Mesodermal cell (in vitro differentiated cells): ENCODE measurements around the gene CNPY4.

Experiments used
- H3K27ac ChIP-seq: 2 replicates; pipeline ENCODE4 v1.7.0; 2013; ENCODE audit warnings: mild to moderate bottlenecking, low read depth, low read length, moderate library complexity; ENCODE audit not compliant: severe bottlenecking
- H3K36me3 ChIP-seq: 2 replicates; pipeline ENCODE4 v1.7.1; 2013; ENCODE audit warnings: mild to moderate bottlenecking, low read length, moderate library complexity; ENCODE audit not compliant: control insufficient read depth, insufficient read depth
- H3K4me1 ChIP-seq: one replicate; pipeline ENCODE4 v1.7.1; 2013; ENCODE audit warnings: mild to moderate bottlenecking, low read length; ENCODE audit not compliant: insufficient read depth, control insufficient read depth, poor library complexity, severe bottlenecking
- H3K4me3 ChIP-seq: 2 replicates; pipeline ENCODE4 v1.7.0; 2013; ENCODE audit warnings: low read length, control low read depth, mild to moderate bottlenecking; ENCODE audit not compliant: insufficient read depth, poor library complexity, severe bottlenecking; ENCODE audit errors: extremely low read depth
- H3K9me3 ChIP-seq: 2 replicates; pipeline ENCODE4 v1.7.1; 2013; ENCODE audit warnings: mild to moderate bottlenecking, low read length, moderate library complexity; ENCODE audit not compliant: control insufficient read depth
- WGBS, 2 experiments: methylation state at CpG; one replicate each; pipeline ENCODE4 v1.1.5; 2013; ENCODE audit warnings: missing lambda C conversion rate in 2 of 2; ENCODE audit not compliant: insufficient coverage in 2 of 2; 5-methylcytosine and 5-hydroxymethylcytosine counted together

The CNPY4 gene

DNA sequence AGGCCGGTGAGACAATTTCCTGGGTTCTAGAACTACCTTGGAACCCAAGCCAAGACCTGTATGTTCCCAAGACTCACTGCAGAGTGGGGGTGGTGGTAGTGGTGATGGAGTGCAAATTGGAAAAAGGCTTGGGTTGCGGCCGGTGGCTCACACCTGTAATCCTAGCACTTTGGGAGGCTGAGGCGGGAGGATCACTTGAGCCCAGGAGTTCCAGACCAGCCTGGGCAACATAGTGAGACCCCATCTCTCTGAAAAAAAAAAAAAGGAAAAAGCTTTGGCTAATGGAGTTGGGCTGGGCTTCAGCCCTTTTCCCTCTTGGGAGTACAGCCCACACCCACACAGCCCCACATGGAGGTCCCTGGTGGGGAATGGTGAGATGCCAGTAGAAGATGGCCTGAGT, 13.9 kb upstream of the CNPY4 start:
- Histone ChIP-seq H3K4me1 (peaks cover 16% of the 10 kb centered on the region), H3K36me3 (peaks cover 67% of the 10 kb centered on the region), H3K9me3 (no peaks in the 10 kb centered on the region), H3K27ac (no peak overlapping the region), H3K4me3 (no peak overlapping the region)
- WGBS, 2 experiments: 98 to 100% methylated on average over 3 to 4 of the region's 4 CpGs

GRCh38 chr7:100106633-100107032, 12.8 kb upstream of the CNPY4 start:
- 92 to 97% methylated on average over 16 of the region's 17 CpGs for WGBS, 2 experiments
- Histone ChIP-seq H3K4me1 (peaks cover 16% of the 10 kb centered on the region), H3K9me3 (no peaks in the 10 kb centered on the region), H3K36me3 (peaks cover 78% of the 10 kb centered on the region), H3K27ac (no peak overlapping the region), H3K4me3 (no peak overlapping the region)

- WGBS, 2 experiments: 93 to 96% methylated on average over 19 to 21 of the region's 25 CpGs
- H3K36me3 ChIP-seq: peaks cover 84% of the 10 kb centered on the region
- no peak overlapping the region for H3K27ac ChIP-seq
- H3K4me3 ChIP-seq: no peak overlapping the region
- H3K9me3 ChIP-seq: no peaks in the 10 kb centered on the region
- H3K4me1 ChIP-seq: peaks cover 16% of the 10 kb centered on the region
Measured at GRCh38 chr7:100107125-100107737, 12.2 kb upstream of the CNPY4 start.

DNA sequence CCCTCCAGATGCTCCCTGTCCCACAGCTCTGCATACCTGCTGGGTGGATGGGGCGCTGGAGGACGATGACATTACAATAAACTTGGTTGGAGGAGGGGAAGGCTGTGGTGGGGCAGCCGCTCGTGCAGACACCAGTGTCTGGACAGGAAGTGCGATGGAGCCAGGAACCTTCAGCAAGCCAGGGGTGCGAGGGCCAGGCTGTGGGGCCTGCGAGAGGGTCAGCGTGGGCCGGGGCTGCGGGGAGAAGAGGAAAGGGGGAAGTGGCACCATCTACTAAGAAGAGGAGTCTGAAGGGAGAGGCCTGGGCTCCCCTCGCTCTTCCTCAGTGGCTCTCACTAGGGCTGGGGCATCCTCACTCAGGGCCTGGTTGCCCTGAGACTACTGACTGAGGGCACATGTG, 11.5 kb upstream of the CNPY4 start:
- Histone ChIP-seq H3K4me3 (no peak overlapping the region), H3K36me3 (peaks cover 87% of the 10 kb centered on the region), H3K9me3 (no peaks in the 10 kb centered on the region), H3K27ac (no peak overlapping the region), H3K4me1 (peaks cover 13% of the 10 kb centered on the region)
- WGBS, 2 experiments: 92 to 93% methylated on average over 10 to 11 of the region's 11 CpGs

- H3K4me3 ChIP-seq: no peak overlapping the region
- peaks cover 8% of the 10 kb centered on the region for H3K4me1 ChIP-seq
- 87 to 89% methylated on average over 11 of the region's 12 CpGs for WGBS, 2 experiments
- no peaks in the 10 kb centered on the region for H3K9me3 ChIP-seq
- H3K27ac ChIP-seq: no peak overlapping the region
- H3K36me3 ChIP-seq: peaks cover 87% of the 10 kb centered on the region
Measured at GRCh38 chr7:100109521-100110163, 9.8 kb upstream of the CNPY4 start.

DNA sequence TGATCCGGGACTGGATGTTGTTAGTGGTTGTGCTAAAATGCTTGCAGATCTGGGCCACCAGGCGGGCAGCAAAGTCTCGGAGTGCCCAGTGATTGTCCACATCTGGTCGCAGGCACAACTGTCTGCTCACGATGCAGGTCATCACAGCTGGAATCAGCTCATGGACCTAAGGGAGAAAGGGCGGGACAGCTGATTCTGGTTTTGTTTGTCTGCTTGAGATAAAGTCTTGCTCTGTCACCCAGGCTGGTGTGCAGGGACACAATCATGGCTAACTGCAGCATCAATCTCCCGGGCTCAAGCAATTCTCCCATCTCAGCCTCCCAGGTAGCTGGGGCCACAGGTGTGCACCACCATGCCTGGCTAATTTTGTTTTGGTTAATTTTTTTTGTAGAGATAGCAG, 8.3 kb upstream of the CNPY4 start:
- no peak overlapping the region for H3K4me3 ChIP-seq
- peaks cover 8% of the 10 kb centered on the region for H3K4me1 ChIP-seq
- H3K27ac ChIP-seq: no peak overlapping the region
- no peaks in the 10 kb centered on the region for H3K9me3 ChIP-seq
- H3K36me3 ChIP-seq: peaks cover 83% of the 10 kb centered on the region
- 95 to 96% methylated on average over 6 of the region's 7 CpGs for WGBS, 2 experiments

DNA sequence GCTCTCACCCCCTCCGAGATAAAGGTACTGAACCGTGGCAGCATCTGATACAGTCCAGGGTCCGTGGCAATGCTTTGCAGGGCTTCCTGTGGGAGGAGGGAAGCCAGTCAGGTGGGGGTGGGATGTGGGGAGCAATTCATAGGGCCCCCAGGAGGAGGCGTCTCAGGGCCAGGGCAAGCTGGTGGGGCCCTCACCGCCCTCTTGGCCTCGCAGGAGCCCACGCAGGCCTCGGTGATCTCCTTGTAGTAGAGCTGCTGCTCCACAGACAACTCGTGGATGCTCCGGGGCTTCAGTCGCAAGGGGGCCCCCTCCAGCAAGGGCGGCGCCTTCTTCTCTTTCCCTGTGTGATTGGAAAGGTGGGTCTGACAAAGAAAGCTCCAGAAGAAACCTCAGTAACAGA, 7.5 kb upstream of the CNPY4 start:
- WGBS, 2 experiments: 88 to 90% methylated on average over 5 to 10 of the region's 13 CpGs
- peaks cover 8% of the 10 kb centered on the region for H3K4me1 ChIP-seq
- H3K36me3 ChIP-seq: peaks cover 86% of the 10 kb centered on the region
- no peak overlapping the region for H3K4me3 ChIP-seq
- H3K27ac ChIP-seq: no peak overlapping the region
- H3K9me3 ChIP-seq: no peaks in the 10 kb centered on the region

DNA sequence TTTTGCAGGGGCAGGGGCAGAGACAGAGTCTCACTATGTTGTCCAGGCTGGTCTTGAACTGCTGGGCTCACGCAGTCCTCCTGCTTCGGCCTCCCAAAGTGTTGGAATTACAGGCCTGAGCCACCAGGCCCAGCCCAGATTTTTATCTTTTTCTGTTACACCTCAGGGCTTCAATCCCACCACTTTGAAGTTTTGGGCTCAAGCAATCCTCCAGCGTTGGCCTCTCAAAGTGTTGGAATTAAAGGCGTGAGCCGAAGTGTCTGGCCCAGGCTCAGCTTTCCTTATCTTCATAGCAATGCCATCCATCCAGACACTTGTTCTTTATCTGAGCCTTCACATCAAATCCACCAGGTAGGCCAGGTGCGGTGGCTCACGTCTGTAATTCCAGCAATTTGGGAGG, 4.4 kb upstream of the CNPY4 start:
- WGBS, 2 experiments: 91 to 95% methylated on average over 7 of the region's 7 CpGs
- peaks cover 60% of the 10 kb centered on the region for H3K36me3 ChIP-seq

GRCh38 chr7:100118388-100119071, 904 bp upstream of the CNPY4 start:
- peak overlapping the region; percentile 99 for H3K27ac ChIP-seq
- 14 to 19% methylated on average over 15 of the region's 18 CpGs for WGBS, 2 experiments

More for the DNA sequence above, 4.4 kb upstream of the CNPY4 start:
- H3K4me3 ChIP-seq: no peak overlapping the region
- H3K9me3 ChIP-seq: no peaks in the 10 kb centered on the region
- no peaks in the 10 kb centered on the region for H3K4me1 ChIP-seq
- no peak overlapping the region for H3K27ac ChIP-seq

DNA sequence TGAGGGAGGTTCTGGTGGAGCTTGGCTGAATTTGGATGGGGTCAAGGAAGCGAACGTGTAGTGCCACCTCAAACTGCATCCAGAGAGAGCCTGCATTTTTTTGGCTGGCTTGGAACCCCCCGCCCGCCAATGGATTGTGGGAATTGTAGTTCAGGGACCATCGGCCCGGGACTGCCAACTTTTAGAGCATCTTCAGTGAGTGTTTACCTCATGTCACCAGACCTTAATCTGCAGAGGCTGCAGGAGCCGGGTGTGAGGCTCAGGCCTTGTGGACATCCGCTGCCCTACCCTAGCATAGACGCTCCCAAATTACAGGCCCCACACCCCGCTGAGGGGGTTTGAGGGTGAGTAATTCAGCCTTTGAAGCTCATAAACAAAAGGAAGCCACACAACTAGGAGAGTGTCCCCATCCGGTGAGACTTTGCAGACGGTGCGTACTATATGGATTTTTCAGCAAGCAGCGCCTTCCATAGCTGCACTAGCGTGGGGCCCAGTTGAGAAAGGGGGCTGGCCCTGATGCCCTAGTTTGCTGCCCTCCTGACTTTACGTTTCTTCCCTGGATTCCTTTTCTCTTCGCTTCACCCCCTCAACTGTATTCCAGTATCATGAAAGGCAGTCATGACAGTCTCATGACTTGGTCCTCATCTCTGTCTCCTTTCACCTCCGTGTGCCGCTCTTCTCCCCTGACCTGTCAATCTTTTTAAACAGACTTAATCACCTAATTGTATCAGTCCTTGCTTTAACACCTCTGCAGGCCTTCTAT, 717 bp downstream of the CNPY4 start:
- Histone ChIP-seq H3K4me3 (peak overlapping the region; percentile 93), H3K36me3 (peaks cover 45% of the 10 kb centered on the region), H3K27ac (peak overlapping the region; percentile 99), H3K9me3 (no peaks in the 10 kb centered on the region), H3K4me1 (peaks cover 3% of the 10 kb centered on the region)
- 16 to 22% methylated on average over 13 to 16 of the region's 19 CpGs for WGBS, 2 experiments

More at GRCh38 chr7:100118388-100119071, 904 bp upstream of the CNPY4 start:
- Histone ChIP-seq H3K4me3 (peak overlapping the region; percentile 93), H3K4me1 (peaks cover 3% of the 10 kb centered on the region), H3K9me3 (no peaks in the 10 kb centered on the region), H3K36me3 (peaks cover 42% of the 10 kb centered on the region)
